GM21786 (cell line): ENCODE results near the gene PAPOLG.
"Not testable (repeated sequence)": the region's sequence is repeated elsewhere in the genome, so short reads cannot be mapped to it uniquely, and the experiment has no call there.

Source experiments
- ATAC-seq: cut with Tn5 transposase; IDR thresholded peaks from one replicate; pipeline ENCODE4 v1.9.1; 2021; ENCODE audit not compliant: unreplicated experiment

The PAPOLG gene

GRCh38 chr2:60821587-60822302 is 65.7 kb downstream of the PAPOLG start:
- no peak for ATAC-seq

- no peak for ATAC-seq
Observed at GRCh38 chr2:60822987-60823386, 66.9 kb downstream of the PAPOLG start.

- ATAC-seq: no peak
Observed at GRCh38 chr2:60823694-60824305, 67.7 kb downstream of the PAPOLG start.

GRCh38 chr2:60825666-60826065 is 69.6 kb downstream of the PAPOLG start:
- no peak for ATAC-seq

GRCh38 chr2:60826111-60826510 is 70.0 kb downstream of the PAPOLG start:
- no peak for ATAC-seq

GRCh38 chr2:60826860-60827259 is 70.8 kb downstream of the PAPOLG start:
- ATAC-seq: not testable (repeated sequence)

GRCh38 chr2:60827369-60827768 is 71.3 kb downstream of the PAPOLG start:
- no peak for ATAC-seq

GRCh38 chr2:60830991-60831390 is 74.9 kb downstream of the PAPOLG start:
- no peak for ATAC-seq

GRCh38 chr2:60831921-60832320 is 75.9 kb downstream of the PAPOLG start:
- ATAC-seq: no peak

GRCh38 chr2:60832621-60833020 is 76.6 kb downstream of the PAPOLG start:
- ATAC-seq: no peak

GRCh38 chr2:60834270-60834717 is 78.2 kb downstream of the PAPOLG start:
- ATAC-seq: peak; percentile 35

GRCh38 chr2:60836491-60836890 is 80.4 kb downstream of the PAPOLG start:
- ATAC-seq: no peak

- peak; percentile 19 for ATAC-seq
Observed at GRCh38 chr2:60837123-60837522, 81.1 kb downstream of the PAPOLG start.

GRCh38 chr2:60838481-60838880 is 82.4 kb downstream of the PAPOLG start:
- ATAC-seq: no peak

- ATAC-seq: peak; percentile 36
Observed at GRCh38 chr2:60839126-60839813, 83.2 kb downstream of the PAPOLG start.

- peak; percentile 50 for ATAC-seq
Observed at GRCh38 chr2:60840880-60841279, 84.8 kb downstream of the PAPOLG start.

GRCh38 chr2:60843006-60843405 is 86.9 kb downstream of the PAPOLG start:
- no peak for ATAC-seq

- ATAC-seq: no peak
Observed at GRCh38 chr2:60844105-60844504, 88.0 kb downstream of the PAPOLG start.

GRCh38 chr2:60847854-60848253 is 91.8 kb downstream of the PAPOLG start:
- ATAC-seq: no peak
